ENCODE results near the gene GNAZ. TPM values are rescaled to one million over a fixed set of nuclear protein-coding genes. Genes with fewer than 3 reads are reported as not detected.
"Not testable (repeated sequence)": the region's sequence is repeated elsewhere in the genome, so short reads cannot be mapped to it uniquely, and the experiment has no call there.

The GNAZ gene
- total and polyA plus RNA-seq, 7 donors: under 0.01 to 27.6 (median 22.8) TPM

DNA sequence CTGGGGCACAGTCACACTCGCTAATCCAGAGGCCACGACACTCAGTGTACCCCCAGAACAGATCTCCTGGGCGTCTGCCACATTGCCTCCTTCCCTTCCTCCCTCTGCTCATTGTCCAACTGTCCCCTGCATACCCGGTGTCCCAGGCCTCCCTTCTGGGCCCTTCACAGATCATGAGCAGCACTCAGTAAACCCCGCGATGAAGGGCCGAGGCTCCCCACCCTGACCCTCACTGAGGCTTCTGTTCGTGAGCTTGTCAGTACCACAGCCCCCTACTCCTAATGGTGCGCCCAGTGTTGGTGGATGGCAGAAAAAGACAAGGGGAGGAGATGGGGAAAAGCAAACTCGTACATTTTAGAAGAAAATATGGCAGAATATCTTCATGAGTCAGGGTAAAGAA lies 58.8 kb downstream of the GNAZ start:
- intact Hi-C loops (cut with DNase I): no loop called here
- TF ChIP-seq POLR2A (IDR thresholded peaks at IDR 0.05) (no peak), POLR2AphosphoS5 (IDR thresholded peaks at IDR 0.05) (no peak), EP300 (IDR thresholded peaks at IDR 0.05) (no peak)
- TF ChIP-seq, protein P1, sequence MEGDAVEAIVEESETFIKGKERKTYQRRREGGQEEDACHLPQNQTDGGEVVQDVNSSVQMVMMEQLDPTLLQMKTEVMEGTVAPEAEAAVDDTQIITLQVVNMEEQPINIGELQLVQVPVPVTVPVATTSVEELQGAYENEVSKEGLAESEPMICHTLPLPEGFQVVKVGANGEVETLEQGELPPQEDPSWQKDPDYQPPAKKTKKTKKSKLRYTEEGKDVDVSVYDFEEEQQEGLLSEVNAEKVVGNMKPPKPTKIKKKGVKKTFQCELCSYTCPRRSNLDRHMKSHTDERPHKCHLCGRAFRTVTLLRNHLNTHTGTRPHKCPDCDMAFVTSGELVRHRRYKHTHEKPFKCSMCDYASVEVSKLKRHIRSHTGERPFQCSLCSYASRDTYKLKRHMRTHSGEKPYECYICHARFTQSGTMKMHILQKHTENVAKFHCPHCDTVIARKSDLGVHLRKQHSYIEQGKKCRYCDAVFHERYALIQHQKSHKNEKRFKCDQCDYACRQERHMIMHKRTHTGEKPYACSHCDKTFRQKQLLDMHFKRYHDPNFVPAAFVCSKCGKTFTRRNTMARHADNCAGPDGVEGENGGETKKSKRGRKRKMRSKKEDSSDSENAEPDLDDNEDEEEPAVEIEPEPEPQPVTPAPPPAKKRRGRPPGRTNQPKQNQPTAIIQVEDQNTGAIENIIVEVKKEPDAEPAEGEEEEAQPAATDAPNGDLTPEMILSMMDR (IDR thresholded peaks at IDR 0.05): no peak

DNA sequence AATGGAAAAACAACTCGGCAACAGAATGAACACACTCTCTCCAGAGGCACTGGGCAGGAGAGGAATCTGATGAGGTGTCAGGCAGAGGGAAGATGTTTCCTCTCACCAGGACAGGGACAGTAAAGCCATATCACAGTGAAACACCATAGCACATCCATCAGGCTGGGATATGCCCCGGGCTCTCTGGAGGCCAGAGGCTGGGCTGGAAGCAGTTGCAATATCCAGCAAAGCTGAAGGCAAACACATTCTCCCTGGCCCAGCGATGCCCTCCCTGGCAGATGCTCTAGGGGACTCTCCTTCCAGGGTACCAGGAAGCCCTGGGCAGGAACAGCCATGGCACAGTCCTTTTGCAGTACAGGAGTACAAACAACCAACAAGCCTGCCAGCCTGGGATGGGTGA lies 60.4 kb downstream of the GNAZ start:
- TF ChIP-seq, protein P1 (IDR thresholded peaks at IDR 0.05): no peak
- TF ChIP-seq POLR2AphosphoS5 (IDR thresholded peaks at IDR 0.05): no peak
- WGBS, 2 donors: 68 to 84% methylated on average over 3 of the region's 3 CpGs
- Histone ChIP-seq H3K4me3 (no peak overlapping the region), H3K27me3 (no peaks in the 10 kb centered on the region), H3K36me3 (no peaks in the 10 kb centered on the region), H3K4me1 (peaks cover 0 to 7% (median 5%) of the 10 kb centered on the region in 4 donors), H3K9me3 (no peaks in the 10 kb centered on the region), H3K27ac (no peak overlapping the region)
- intact Hi-C loops (cut with DNase I): no loop called here
- DNase-seq: no peak

More for the DNA sequence above, 58.8 kb downstream of the GNAZ start:
- H3K4me3 ChIP-seq: no peak overlapping the region
- DNase-seq: no peak
- no peak overlapping the region for H3K27ac ChIP-seq
- H3K4me1 ChIP-seq: peaks cover 0 to 7% (median 5%) of the 10 kb centered on the region in 4 donors
- H3K27me3 ChIP-seq: no peaks in the 10 kb centered on the region
- WGBS, 2 donors: 80 to 81% methylated on average over 10 of the region's 10 CpGs
- H3K36me3 ChIP-seq: no peaks in the 10 kb centered on the region
- H3K9me3 ChIP-seq: no peaks in the 10 kb centered on the region

DNA sequence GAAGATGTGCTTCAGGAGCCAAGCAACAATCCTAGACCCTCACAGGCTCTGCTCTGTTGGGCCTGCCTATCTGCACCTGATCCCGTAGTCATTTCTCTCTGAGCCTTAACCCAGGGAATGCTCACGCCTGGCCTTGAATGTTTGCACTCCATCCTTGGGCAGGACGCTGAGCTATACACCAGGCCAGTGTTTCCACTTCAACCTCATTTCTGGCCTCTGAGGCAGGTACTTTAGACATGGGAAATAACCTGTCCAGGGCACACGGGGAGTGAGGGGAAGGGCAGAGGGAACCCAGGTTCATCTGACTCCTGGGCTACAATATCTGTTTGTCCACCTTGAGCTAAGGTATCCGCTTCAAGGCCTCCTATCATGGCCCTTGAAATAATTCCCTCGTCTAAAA lies 61.6 kb downstream of the GNAZ start:
- no peaks in the 10 kb centered on the region for H3K36me3 ChIP-seq
- H3K9me3 ChIP-seq: no peaks in the 10 kb centered on the region
- H3K27me3 ChIP-seq: no peaks in the 10 kb centered on the region
- H3K27ac ChIP-seq: no peak overlapping the region
- DNase-seq: no peak
- H3K4me3 ChIP-seq: no peak overlapping the region
- intact Hi-C loops (cut with DNase I): no loop called here
- TF ChIP-seq EP300 (IDR thresholded peaks at IDR 0.05) (no peak), POLR2AphosphoS5 (IDR thresholded peaks at IDR 0.05) (no peak), POLR2A (IDR thresholded peaks at IDR 0.05) (no peak)
- TF ChIP-seq, protein P1 (IDR thresholded peaks at IDR 0.05): no peak
- H3K4me1 ChIP-seq: peaks cover 0 to 7% (median 5%) of the 10 kb centered on the region in 4 donors
- WGBS, 2 donors: 80 to 88% methylated on average over 6 of the region's 6 CpGs

DNA sequence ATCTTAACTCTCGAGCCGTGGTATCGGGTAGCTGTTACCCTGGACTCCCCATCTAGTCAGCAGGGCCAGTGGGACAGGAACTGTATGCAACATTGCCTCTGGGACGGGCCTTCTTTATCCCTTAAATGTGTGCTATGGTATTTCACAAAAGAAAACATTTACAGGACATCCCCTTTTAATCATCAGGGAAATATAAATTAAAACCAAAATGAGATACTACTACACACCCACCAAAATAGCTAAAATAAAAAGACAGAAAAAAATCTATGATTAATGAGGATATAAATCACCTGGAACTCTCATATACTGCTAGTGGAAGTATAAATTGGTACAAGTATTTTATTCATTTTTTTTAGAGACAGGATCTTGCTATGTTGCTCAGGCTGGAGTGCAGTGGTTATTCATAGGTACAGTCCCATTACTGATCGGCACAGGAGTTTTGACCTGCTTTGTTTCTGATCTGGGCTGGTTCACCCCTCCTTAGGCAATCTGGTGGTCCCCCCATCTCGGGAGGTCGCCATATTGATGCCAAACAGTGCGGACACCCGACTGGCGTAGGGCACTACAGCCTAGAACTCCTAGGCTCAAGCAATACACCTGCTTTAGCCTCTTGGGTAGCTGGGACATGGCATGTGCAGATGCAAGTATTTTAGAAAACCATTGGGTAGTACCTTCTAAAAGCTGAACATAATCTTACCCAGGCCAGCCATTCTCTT lies 62.2 kb downstream of the GNAZ start:
- Histone ChIP-seq H3K27me3 (no peaks in the 10 kb centered on the region), H3K27ac (no peak overlapping the region), H3K36me3 (no peaks in the 10 kb centered on the region), H3K4me3 (no peak overlapping the region), H3K4me1 (peaks cover 0 to 7% (median 5%) of the 10 kb centered on the region in 4 donors), H3K9me3 (no peaks in the 10 kb centered on the region)
- 89 to 90% methylated on average over 10 of the region's 10 CpGs for WGBS, 2 donors
- no peak for DNase-seq
- TF ChIP-seq POLR2AphosphoS5 (IDR thresholded peaks at IDR 0.05): no peak
- no peak for TF ChIP-seq EP300 (IDR thresholded peaks at IDR 0.05)
- TF ChIP-seq, protein P1 (IDR thresholded peaks at IDR 0.05): no peak
- TF ChIP-seq POLR2A (IDR thresholded peaks at IDR 0.05): no peak
- intact Hi-C loops (cut with DNase I): no loop called here

DNA sequence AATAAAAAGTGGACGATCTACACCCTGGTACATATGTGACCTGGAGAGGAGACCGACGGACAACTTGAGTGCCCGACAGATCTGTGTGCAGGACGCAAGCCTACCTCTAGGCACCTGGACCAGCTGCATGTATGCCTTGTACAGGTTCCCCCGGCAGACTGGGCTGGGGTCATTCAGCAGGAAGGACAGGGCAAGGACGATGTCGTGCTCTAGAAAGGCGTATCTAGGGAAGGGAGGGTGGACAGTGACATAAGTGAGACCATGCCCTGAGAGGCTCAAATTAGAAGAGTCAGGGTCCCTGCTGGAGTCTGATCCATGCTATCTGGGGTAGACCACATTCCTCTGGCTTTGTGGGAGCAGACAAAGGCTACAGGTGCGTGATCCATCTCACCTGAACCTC lies 63.6 kb downstream of the GNAZ start:
- no peaks in the 10 kb centered on the region for H3K4me1 ChIP-seq
- no peak for DNase-seq
- H3K27me3 ChIP-seq: no peaks in the 10 kb centered on the region
- no peak overlapping the region for H3K4me3 ChIP-seq
- WGBS, 2 donors: 93 to 95% methylated on average over 10 of the region's 10 CpGs
- no peaks in the 10 kb centered on the region for H3K36me3 ChIP-seq
- intact Hi-C loops (cut with DNase I): no loop called here
- no peak overlapping the region for H3K27ac ChIP-seq
- no peaks in the 10 kb centered on the region for H3K9me3 ChIP-seq
- TF ChIP-seq POLR2AphosphoS5 (IDR thresholded peaks at IDR 0.05): no peak
- TF ChIP-seq POLR2A (IDR thresholded peaks at IDR 0.05): no peak
- no peak for TF ChIP-seq EP300 (IDR thresholded peaks at IDR 0.05)
- TF ChIP-seq, protein P1 (IDR thresholded peaks at IDR 0.05): no peak

DNA sequence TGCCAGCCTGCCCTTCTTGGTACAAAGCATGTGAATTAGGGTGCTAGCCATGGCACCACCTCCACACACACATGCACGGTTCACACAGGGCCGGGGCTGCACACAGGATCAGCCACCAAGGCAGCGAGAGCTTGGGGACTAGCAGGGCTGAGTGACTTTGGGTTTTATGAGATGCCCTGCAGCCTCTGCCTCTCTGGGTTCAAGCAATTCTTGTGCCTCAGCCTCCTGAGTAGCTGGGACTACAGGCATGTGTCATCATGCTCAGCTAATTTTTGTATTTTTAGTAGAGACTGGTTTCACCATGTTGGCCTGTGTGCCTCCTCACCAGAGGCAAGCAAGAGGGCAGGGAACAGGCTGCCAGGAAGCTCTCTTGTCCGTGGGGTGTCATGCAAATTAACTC lies 66.7 kb downstream of the GNAZ start:
- WGBS, 2 donors: 73 to 79% methylated on average over 4 of the region's 4 CpGs
- H3K9me3 ChIP-seq: not testable (repeated sequence)

More for the DNA sequence above, 66.7 kb downstream of the GNAZ start:
- H3K4me3 ChIP-seq; H3K4me1 ChIP-seq; H3K27me3 ChIP-seq; intact Hi-C loops (cut with DNase I); DNase-seq; H3K36me3 ChIP-seq; H3K27ac ChIP-seq: not testable (repeated sequence)
